WI38 (cell line): ENCODE data around the gene MYLK.
"Not testable (repeated sequence)": the region's sequence is repeated elsewhere in the genome, so short reads cannot be mapped to it uniquely, and the experiment has no call there.

Experiments used
- H3K4me3 ChIP-seq: 2 replicates; pipeline ENCODE4 v1.5.1; 2011; ENCODE audit warnings: low read depth, mild to moderate bottlenecking, control low read depth, low read length
- TF ChIP-seq, protein P1 (sequence below): IDR thresholded peaks from 2 replicates; pipeline ENCODE4 v1.5.1; 2012; ENCODE audit warnings: low read depth, mild to moderate bottlenecking, control low read depth, low read length

Gene MYLK

DNA sequence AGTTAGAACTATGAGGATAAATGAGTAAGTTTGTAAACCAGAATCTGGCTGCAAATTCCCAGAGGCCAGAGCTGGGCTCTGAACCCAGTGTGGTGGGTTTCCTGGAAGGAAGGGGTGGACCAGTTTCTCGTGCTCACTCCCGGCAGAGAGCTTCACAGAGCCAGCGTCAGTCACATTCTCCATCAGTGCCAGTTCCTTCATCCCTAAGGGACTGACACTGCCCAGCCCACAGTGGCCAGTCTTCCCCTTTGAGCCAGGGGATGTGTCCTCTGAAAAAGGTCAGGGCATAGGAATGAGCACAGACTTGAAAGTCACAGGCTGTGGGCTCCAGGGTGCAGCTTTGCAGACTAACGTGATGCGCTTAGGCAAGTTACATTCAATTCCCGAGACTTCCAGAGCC, 163.5 kb downstream of the MYLK start:
- no peak overlapping the region for H3K4me3 ChIP-seq
- TF ChIP-seq, protein P1, sequence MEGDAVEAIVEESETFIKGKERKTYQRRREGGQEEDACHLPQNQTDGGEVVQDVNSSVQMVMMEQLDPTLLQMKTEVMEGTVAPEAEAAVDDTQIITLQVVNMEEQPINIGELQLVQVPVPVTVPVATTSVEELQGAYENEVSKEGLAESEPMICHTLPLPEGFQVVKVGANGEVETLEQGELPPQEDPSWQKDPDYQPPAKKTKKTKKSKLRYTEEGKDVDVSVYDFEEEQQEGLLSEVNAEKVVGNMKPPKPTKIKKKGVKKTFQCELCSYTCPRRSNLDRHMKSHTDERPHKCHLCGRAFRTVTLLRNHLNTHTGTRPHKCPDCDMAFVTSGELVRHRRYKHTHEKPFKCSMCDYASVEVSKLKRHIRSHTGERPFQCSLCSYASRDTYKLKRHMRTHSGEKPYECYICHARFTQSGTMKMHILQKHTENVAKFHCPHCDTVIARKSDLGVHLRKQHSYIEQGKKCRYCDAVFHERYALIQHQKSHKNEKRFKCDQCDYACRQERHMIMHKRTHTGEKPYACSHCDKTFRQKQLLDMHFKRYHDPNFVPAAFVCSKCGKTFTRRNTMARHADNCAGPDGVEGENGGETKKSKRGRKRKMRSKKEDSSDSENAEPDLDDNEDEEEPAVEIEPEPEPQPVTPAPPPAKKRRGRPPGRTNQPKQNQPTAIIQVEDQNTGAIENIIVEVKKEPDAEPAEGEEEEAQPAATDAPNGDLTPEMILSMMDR = no peak

DNA sequence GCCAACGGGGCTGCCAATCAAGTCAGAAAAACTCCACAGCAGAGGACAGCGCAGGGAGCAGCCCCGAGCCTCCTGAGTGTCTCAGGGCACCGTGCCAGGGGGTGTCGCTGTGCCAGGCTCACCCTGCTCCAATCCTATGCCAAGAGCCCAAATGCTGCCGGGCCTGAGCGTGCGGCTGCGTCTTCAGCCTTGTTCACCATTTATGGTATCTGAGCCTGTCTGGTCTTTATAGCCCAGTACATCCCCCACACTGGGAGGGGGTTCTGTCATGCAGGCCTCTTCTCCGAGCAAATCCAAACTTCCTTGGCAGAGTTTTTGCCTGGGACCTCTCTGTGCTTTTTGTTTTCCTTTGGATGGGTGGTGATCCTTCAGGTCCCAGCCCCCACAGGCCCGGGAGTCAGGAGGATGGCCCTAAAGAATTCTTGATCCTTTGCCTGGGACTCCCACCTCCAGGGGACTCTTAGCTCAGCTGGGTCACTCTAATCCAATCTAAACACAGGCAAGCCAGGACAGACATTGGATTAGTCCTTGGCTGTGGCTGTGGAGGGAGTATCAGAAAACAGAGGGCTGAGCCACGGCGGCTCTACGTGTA, 164.2 kb downstream of the MYLK start:
- TF ChIP-seq, protein P1 = no peak
- H3K4me3 ChIP-seq = no peak overlapping the region

DNA sequence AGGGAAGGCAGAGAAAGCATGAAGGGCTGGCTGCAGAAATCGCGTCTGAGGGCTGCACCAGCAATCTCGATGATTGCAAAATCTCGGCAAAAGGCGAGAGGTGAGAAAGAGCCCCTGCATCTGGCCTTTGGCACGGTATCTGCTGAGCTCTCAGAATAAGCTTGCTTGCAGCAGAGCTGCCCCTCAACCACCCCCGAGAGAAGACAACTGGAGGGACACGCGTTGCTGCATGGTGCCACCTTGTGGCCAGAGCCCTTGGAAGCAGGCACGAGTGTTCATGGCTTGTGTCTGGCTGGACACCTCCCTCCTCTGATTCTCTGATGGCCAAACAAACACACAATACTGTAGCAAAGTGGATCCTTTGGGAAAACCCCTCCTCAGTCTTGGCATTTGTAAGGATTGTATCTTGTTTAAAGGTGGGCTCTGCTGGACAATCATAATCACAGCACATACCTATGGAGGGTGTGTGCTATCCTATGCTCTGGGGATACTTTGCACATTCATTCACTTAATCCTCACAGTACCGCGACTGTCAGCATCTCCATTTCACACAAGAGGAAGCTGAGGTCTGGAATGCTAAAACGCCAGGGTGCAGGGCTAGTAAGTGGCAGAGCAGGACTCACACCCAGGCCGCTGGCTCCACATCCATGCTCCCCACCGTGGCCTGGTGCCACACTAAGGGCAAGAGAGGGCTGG, 164.9 kb downstream of the MYLK start:
- H3K4me3 ChIP-seq = not testable (repeated sequence)
- TF ChIP-seq, protein P1 = peak; percentile 61

DNA sequence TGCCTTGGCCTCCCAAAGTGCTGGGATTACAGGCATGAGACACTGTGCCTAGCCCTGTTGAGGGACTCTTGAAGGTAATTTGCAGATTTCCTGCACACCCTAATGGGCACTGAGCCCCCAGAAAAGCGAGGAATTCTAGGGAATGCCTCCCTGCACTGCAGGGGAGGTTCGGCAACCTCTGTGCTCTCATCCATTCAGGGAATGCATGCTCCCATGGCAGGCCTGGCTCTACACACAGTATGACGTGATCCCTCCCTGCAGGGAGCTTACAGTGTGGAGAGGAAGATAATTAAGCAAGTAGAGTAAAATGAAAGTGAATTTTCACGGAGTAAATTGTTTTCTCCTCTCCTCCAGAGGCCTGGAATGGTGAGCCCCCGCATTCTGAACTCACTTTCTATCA, 166.0 kb downstream of the MYLK start:
- H3K4me3 ChIP-seq = no peak overlapping the region
- TF ChIP-seq, protein P1 = no peak

DNA sequence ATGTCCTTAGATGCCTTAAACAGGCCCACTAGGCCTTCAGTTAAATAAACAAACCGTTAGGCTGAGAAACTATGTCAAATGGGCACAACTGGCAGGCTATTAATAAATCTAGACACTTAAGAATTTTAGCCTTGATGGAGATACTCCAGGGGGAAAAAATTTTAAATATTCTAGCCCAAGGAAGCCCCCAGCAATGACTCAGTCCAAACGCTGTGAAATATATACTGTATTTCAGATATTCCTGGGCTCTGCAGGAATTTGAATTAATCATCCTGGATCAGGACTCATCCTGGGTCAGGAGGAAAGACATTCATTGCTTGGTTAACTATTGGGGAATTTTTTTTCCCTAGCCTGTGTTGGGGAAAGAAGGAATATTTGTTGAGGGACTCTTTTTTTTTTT, 166.7 kb downstream of the MYLK start:
- H3K4me3 ChIP-seq = not testable (repeated sequence)

DNA sequence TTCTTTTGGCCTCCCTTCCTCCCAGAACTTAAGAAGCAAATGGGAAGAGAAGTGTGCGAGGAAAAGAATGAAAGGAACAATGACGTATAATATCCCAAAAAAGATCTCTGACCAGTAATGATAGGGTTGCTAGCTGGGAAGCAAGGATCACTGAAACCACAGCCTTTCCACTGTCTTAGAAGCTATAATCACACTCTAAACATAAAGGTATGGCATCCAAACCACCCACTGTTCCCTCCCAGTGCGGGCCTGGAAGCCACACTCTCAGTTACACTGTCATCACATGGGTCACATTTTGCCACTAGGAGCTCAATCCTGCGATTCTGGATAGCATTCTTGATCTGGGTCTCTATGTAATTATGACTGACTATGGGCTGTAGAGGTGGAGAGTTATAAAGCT, 167.7 kb downstream of the MYLK start:
- TF ChIP-seq, protein P1 = no peak
- no peak overlapping the region for H3K4me3 ChIP-seq

DNA sequence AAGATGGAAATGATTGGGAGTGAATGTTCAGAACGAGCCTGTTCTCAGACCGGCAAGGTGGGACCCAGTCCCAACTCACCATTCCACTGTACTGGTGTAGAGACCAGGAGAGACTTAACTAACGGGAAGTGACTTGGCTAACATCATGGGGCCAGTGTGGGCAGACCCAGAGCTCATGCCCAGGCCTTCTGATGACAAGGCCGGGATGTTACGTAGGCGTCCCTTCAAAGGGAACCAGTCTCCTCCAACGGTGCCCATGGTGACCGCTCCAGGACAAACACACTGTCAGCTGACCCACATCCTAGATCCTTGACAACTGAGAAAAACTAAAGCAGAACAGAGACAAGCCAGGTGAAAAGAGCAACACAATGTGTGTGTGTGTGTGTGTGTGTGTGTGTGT, 170.9 kb downstream of the MYLK start:
- H3K4me3 ChIP-seq = no peak overlapping the region
- TF ChIP-seq, protein P1 = no peak
